HepG2 (cell line): ENCODE measurements around the gene PYHIN1. TPM values are rescaled to one million over a fixed set of nuclear protein-coding genes. Genes with fewer than 3 reads are reported as not detected.

Source experiments
- ATAC-seq: fragments of 200-7000 bp; cut with Tn5 transposase; 3 replicates; pipeline ENCODE4 v1.9.1; 2020; ENCODE audit warnings: mild to moderate bottlenecking, moderate library complexity
- BruUV-seq: library from RNA; stranded (reverse); fragments of 400-500 nt; replicated peaks from 2 replicates; lab custom pipeline; 2021; lab: Mats Ljungman, UMichigan
- CTCF ChIA-PET: fragments of 300-600 bp; formaldehyde crosslinking; extraction: SDS; loops from one replicate; lab custom pipeline; 2021; ENCODE audit warnings: low total read pairs, inconsistent platforms, low intra/inter-chr PET ratio; lab: Yijun Ruan, JAX
- POLR2A ChIA-PET: fragments of 350-600 bp; sonication (Branson Sonifier 250); formaldehyde crosslinking; loops from one replicate; lab custom pipeline; 2020; ENCODE audit warnings: antibody characterized with exemption, inconsistent platforms; lab: Yijun Ruan, JAX
- DNase-seq: peaks from one replicate; pipeline ENCODE4 v3.0.0-alpha.2; 2015; ENCODE audit warnings: low spot score
- FAIRE-seq: peaks from 3 replicates; lab custom pipeline; 2011; peaks lifted over from hg19 to GRCh38; lab: Jason Lieb, UNC
- H2AFZ ChIP-seq: one replicate; pipeline ENCODE4 v1.6.1; 2011; ENCODE audit warnings: low read length, inconsistent platforms
- H3K27ac ChIP-seq: fragments of 300-600 bp; 3 replicates; pipeline ENCODE4 v1.8.0; 2011; ENCODE audit warnings: mixed run types, mild to moderate bottlenecking, mixed read lengths, low read length, inconsistent platforms; ENCODE audit not compliant: insufficient read depth; ENCODE audit errors: extremely low read length
- H3K27me3 ChIP-seq, 2 experiments: fragments of 200-600 bp in 1 of 2; 2 replicates in 1 of 2; 3 replicates in 1 of 2; pipeline versions ENCODE4 v1.6.0 to v1.8.0; 2011; ENCODE audit warnings: low read length in 2 of 2, mild to moderate bottlenecking in 2 of 2, moderate library complexity in 2 of 2, inconsistent platforms in 1 of 2; ENCODE audit not compliant: insufficient read depth in 2 of 2, control insufficient read depth in 1 of 2
- H3K36me3 ChIP-seq, 2 experiments: fragments of 200-600 bp in 1 of 2; replicated peaks in 1 of 2; 2 replicates in 1 of 2; 3 replicates in 1 of 2; pipeline versions ENCODE4 v1.5.1 to v1.8.0; 2011; ENCODE audit warnings: low read length in 2 of 2, inconsistent platforms in 1 of 2; ENCODE audit not compliant: insufficient read depth in 2 of 2, control insufficient read depth in 1 of 2
- H3K4me1 ChIP-seq: 2 replicates; pipeline ENCODE4 v1.5.1; 2012; ENCODE audit warnings: low read length, inconsistent platforms; ENCODE audit not compliant: insufficient read depth
- H3K4me2 ChIP-seq: 2 replicates; pipeline ENCODE4 v1.6.0; 2011; ENCODE audit warnings: low read depth, low read length, inconsistent platforms
- H3K4me3 ChIP-seq, 3 experiments: fragments of 200-600 bp in 1 of 3; sonication (generic), shearing (Covaris generic) in 1 of 3; replicated peaks in 1 of 3; 2 replicates each; pipeline ENCODE4 v1.5.1; 2011 to 2016; ENCODE audit warnings: low read length in 3 of 3, inconsistent platforms in 2 of 3, low read depth in 2 of 3, mild to moderate bottlenecking in 2 of 3, control low read depth in 1 of 3, mixed read lengths in 1 of 3; ENCODE audit not compliant: insufficient read depth in 1 of 3
- H3K79me2 ChIP-seq: one replicate; pipeline ENCODE4 v1.6.1; 2011; ENCODE audit warnings: low read length, inconsistent platforms; ENCODE audit not compliant: insufficient read depth
- H3K9ac ChIP-seq: 2 replicates; pipeline ENCODE4 v1.6.0; 2011; ENCODE audit warnings: mild to moderate bottlenecking, low read depth, low read length, inconsistent platforms; ENCODE audit not compliant: insufficient read depth
- H3K9me3 ChIP-seq: 2 replicates; pipeline ENCODE4 v1.5.1; 2012; ENCODE audit warnings: mild to moderate bottlenecking, low read length
- H4K20me1 ChIP-seq: 2 replicates; pipeline ENCODE4 v1.6.0; 2011; ENCODE audit warnings: inconsistent platforms, mild to moderate bottlenecking, low read length, moderate library complexity; ENCODE audit not compliant: insufficient read depth
- ELK4 ChIP-seq: sonication (generic); formaldehyde crosslinking; IDR thresholded peaks from 2 replicates; pipeline ENCODE4 v1.9.0; 2021; ENCODE audit warnings: missing genetic modification reagents, borderline replicate concordance
- FOXK1 ChIP-seq: sonication (generic); formaldehyde crosslinking; IDR thresholded peaks from 2 replicates; pipeline ENCODE4 v1.4.0; 2020; ENCODE audit warnings: low read depth, missing genetic modification reagents, borderline replicate concordance
- FOXM1 ChIP-seq: sonication (generic); formaldehyde crosslinking; IDR thresholded peaks from 2 replicates; pipeline ENCODE4 v1.5.0; 2020; ENCODE audit warnings: missing genetic modification reagents
- HNRNPUL1 ChIP-seq: fragments of 200-400 bp; formaldehyde crosslinking; IDR thresholded peaks from 2 replicates; pipeline ENCODE4 v1.6.1; 2017; ENCODE audit warnings: low read depth, mild to moderate bottlenecking, low read length, moderate library complexity
- MAF1 ChIP-seq: sonication (generic); formaldehyde crosslinking; IDR thresholded peaks from 2 replicates; pipeline ENCODE4 v1.5.0; 2020; ENCODE audit warnings: missing genetic modification reagents, borderline replicate concordance
- NFE2L2 ChIP-seq: fragments of 150-350 bp; IDR thresholded peaks from 2 replicates; pipeline ENCODE4 v1.6.1; 2014; ENCODE audit warnings: low read length
- SMC3 ChIP-seq: IDR thresholded peaks from 2 replicates; pipeline ENCODE4 v1.6.1; 2011; ENCODE audit warnings: low read length, improper control_type of control experiment
- SRY ChIP-seq: sonication (generic); formaldehyde crosslinking; IDR thresholded peaks from 2 replicates; pipeline ENCODE4 v1.8.0; 2022; ENCODE audit warnings: mild to moderate bottlenecking, missing genetic modification reagents
- TGIF2 ChIP-seq: IDR thresholded peaks from 2 replicates; pipeline ENCODE4 v1.6.1; 2016; ENCODE audit warnings: control low read depth, missing compliant biosample characterization
- TSC22D2 ChIP-seq: sonication (generic); formaldehyde crosslinking; IDR thresholded peaks from 2 replicates; pipeline ENCODE4 v1.5.1; 2020; ENCODE audit warnings: missing genetic modification reagents, mild to moderate bottlenecking, borderline replicate concordance
- ZNF512 ChIP-seq: sonication (generic); formaldehyde crosslinking; IDR thresholded peaks from 2 replicates; pipeline ENCODE4 v1.4.0; 2020; ENCODE audit warnings: mild to moderate bottlenecking, missing genetic modification reagents
- ZNF83 ChIP-seq: sonication (generic); formaldehyde crosslinking; IDR thresholded peaks from 2 replicates; pipeline ENCODE4 v1.4.0; 2020; ENCODE audit warnings: missing genetic modification reagents, mild to moderate bottlenecking, borderline replicate concordance
- WGBS: methylation state at CpG from one replicate; pipeline ENCODE4 v1.1.6; 2017; ENCODE audit warnings: low lambda C conversion rate; 5-methylcytosine and 5-hydroxymethylcytosine counted together
- in situ Hi-C: cut with HindIII; loops from 2 replicates; pipeline ENCODE4 v1.10.0; 2017; ENCODE audit warnings: low pct_unique_long_range_greater_than_20kb; ENCODE audit not compliant: extremely low pct_ligation_motif_present
- intact Hi-C: fragments of 100-400 bp; cut with micrococcal nuclease; formaldehyde crosslinking; loops from one replicate; pipeline ENCODE4 v1.10.0; 2022; ENCODE audit not compliant: unreplicated experiment
- polyA plus RNA-seq, 8 experiments: library from polyadenylated mRNA; depleted of rRNA in 3 of 8; stranded (reverse) in 7 of 8; unstranded in 1 of 8; fragments of >200 nt; fragmentation: Illumina TruSeq in 4 of 8; extraction: Trizol in 4 of 8; gene quantifications; 2 replicates each; pipeline versions ENCODE4 v1.2.1 to v1.2.3, GENCODE V29; 2011 to 2016; ENCODE audit warnings: low read depth in 4 of 8, missing spikeins in 1 of 8, mixed read lengths in 1 of 8; ENCODE audit not compliant: insufficient read depth in 1 of 8
- total RNA-seq, 5 experiments: library from RNA; depleted of rRNA; stranded (reverse); fragments of >200 nt; fragmentation: Illumina TruSeq; extraction: Trizol; gene quantifications; 2 replicates each; pipeline ENCODE4 v1.2.3, GENCODE V29; 2016; ENCODE audit warnings: low read depth in 1 of 5
- TF ChIP-seq, protein P1 (sequence below): sonication (generic); formaldehyde crosslinking; IDR thresholded peaks from 2 replicates; pipeline ENCODE4 v1.4.0; 2020; ENCODE audit warnings: missing genetic modification reagents
- TF ChIP-seq, protein P2 (sequence below): IDR thresholded peaks from 2 replicates; pipeline ENCODE4 v1.6.1; 2016; ENCODE audit warnings: control low read depth
- TF ChIP-seq, protein P3 (sequence below): sonication (generic); formaldehyde crosslinking; IDR thresholded peaks from 2 replicates; pipeline ENCODE4 v1.4.0; 2020; ENCODE audit warnings: missing genetic modification reagents, mild to moderate bottlenecking, borderline replicate concordance

PYHIN1 gene
- total and polyA plus RNA-seq, 2 of the 13 experiments (the other 11 are each of a cell fraction or from before 2014, with no cell fraction given), result not detected

DNA sequence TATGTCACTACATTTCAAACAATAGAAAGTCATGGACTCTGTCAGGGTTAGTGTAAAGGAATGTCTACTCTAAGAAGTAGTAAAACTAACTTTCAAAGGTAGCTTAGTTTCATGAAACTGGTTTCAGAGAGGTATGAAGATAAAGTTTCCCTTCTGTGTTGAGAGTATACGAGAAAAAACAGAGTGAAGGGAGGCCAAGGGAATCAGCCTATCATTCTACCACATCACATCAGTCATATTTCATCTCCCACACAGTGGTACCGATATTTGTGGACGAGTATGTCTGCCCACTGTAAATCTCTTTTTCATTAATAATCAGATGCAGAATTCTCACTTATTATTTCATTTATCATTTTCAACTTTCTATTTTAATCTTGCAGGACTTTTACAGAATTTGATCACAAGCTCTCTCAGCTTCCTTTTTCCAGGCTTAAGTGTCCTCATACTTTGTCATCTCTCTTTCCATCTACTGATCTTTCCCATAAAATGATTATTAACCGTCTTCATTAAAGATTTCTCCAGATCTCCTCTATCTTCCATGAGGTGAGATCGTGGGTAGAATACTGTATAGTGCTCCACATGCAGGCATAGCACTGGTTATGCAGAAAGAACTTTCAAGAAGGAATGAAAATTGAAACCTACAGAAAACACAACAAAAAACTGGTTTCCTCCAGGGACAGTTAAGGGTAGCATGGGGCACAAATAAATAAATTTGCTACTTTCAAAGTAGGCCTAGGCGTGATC is 66.9 kb downstream of the PYHIN1 start:
- no peak overlapping the region for H3K4me3 ChIP-seq
- no peaks in the 10 kb centered on the region for H3K4me1 ChIP-seq
- no peaks in the 10 kb centered on the region for H3K27me3 ChIP-seq
- DNase-seq (no peak), ATAC-seq (no peak), FAIRE-seq (no peak)
- intact Hi-C loops (loop anchor here (2.0 to 10.0 kb wide), 2 partner anchors 491 to 1033 kb away; no protein-coding TSS in a partner anchor), in situ Hi-C loops (no loop called here)
- H3K4me2 ChIP-seq, result no peak overlapping the region
- H4K20me1 ChIP-seq, result no peaks in the 10 kb centered on the region
- no peak overlapping the region for H3K9ac ChIP-seq
- BruUV-seq, result no TSS peak
- WGBS, result 9% methylated on average over 6 of the region's 6 CpGs
- TF ChIP-seq SRY (CRISPR knock-in tag) (no peak), ZNF512 (CRISPR knock-in tag) (no peak), MAF1 (CRISPR knock-in tag) (no peak), ELK4 (CRISPR knock-in tag) (no peak), NFE2L2 (no peak), ZNF83 (CRISPR knock-in tag) (no peak), FOXM1 (CRISPR knock-in tag) (no peak), TGIF2 (CRISPR knock-in tag) (no peak), HNRNPUL1 (no peak), FOXK1 (CRISPR knock-in tag) (no peak), SMC3 (no peak), TSC22D2 (no peak)
- TF ChIP-seq, protein P1, sequence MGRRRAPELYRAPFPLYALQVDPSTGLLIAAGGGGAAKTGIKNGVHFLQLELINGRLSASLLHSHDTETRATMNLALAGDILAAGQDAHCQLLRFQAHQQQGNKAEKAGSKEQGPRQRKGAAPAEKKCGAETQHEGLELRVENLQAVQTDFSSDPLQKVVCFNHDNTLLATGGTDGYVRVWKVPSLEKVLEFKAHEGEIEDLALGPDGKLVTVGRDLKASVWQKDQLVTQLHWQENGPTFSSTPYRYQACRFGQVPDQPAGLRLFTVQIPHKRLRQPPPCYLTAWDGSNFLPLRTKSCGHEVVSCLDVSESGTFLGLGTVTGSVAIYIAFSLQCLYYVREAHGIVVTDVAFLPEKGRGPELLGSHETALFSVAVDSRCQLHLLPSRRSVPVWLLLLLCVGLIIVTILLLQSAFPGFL (CRISPR knock-in tag), result no peak
- TF ChIP-seq, protein P2, sequence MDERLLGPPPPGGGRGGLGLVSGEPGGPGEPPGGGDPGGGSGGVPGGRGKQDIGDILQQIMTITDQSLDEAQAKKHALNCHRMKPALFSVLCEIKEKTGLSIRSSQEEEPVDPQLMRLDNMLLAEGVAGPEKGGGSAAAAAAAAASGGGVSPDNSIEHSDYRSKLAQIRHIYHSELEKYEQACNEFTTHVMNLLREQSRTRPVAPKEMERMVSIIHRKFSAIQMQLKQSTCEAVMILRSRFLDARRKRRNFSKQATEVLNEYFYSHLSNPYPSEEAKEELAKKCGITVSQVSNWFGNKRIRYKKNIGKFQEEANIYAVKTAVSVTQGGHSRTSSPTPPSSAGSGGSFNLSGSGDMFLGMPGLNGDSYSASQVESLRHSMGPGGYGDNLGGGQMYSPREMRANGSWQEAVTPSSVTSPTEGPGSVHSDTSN (CRISPR knock-in tag), result no peak
- TF ChIP-seq, protein P3, sequence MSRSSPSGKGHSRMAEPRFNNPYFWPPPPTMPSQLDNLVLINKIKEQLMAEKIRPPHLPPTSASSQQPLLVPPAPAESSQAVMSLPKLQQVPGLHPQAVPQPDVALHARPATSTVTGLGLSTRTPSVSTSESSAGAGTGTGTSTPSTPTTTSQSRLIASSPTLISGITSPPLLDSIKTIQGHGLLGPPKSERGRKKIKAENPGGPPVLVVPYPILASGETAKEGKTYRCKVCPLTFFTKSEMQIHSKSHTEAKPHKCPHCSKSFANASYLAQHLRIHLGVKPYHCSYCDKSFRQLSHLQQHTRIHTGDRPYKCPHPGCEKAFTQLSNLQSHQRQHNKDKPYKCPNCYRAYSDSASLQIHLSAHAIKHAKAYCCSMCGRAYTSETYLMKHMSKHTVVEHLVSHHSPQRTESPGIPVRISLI (CRISPR knock-in tag), result no peak
- H2AFZ ChIP-seq, result no peak overlapping the region
- H3K9me3 ChIP-seq, result peaks cover 8% of the 10 kb centered on the region
- no peaks in the 10 kb centered on the region for H3K36me3 ChIP-seq
- ChIA-PET CTCF (interaction anchor here (1.4 kb wide), 1 partner anchor 492 kb away, joined by 3 read pairs; no protein-coding TSS in a partner anchor), POLR2A (no interaction called here)
- no peaks in the 10 kb centered on the region for H3K79me2 ChIP-seq
- no peak overlapping the region for H3K27ac ChIP-seq
